GM12878 (cell line): ENCODE data around the gene ARMCX4. TPM values are rescaled to one million over a fixed set of nuclear protein-coding genes. Genes with fewer than 3 reads are reported as not detected.

ENCODE experiments used
- ATAC-seq: fragments of 200-7000 bp; cut with Tn5 transposase; 3 replicates; pipeline ENCODE4 v1.9.1; 2020; ENCODE audit warnings: mild to moderate bottlenecking, moderate library complexity
- BruUV-seq: library from RNA; stranded (reverse); fragments of 400-500 nt; replicated peaks from 2 replicates; lab custom pipeline; 2021; lab: Mats Ljungman, UMichigan
- CTCF ChIA-PET: fragments of 300-600 bp; sonication (Branson Sonifier 250); formaldehyde crosslinking; extraction: SDS; loops from one replicate; lab custom pipeline; 2021; ENCODE audit warnings: inconsistent platforms; lab: Yijun Ruan, JAX
- POLR2A ChIA-PET: fragments of 350-600 bp; formaldehyde crosslinking; extraction: SDS; loops from one replicate; lab custom pipeline; 2021; ENCODE audit warnings: inconsistent platforms; lab: Charles Lee
- RAD21 ChIA-PET: fragments of 300-600 bp; sonication (Branson Sonifier 250); formaldehyde crosslinking; loops from one replicate; lab custom pipeline; 2023; ENCODE audit warnings: antibody characterized with exemption; ENCODE audit not compliant: unreplicated experiment; lab: Charles Lee
- SMC1A ChIA-PET: fragments of 300-600 bp; sonication (Branson Sonifier 250); formaldehyde crosslinking; loops from one replicate; lab custom pipeline; 2023; ENCODE audit not compliant: unreplicated experiment, uncharacterized antibody; lab: Charles Lee
- DNase-seq: peaks from one replicate; pipeline ENCODE4 v3.0.0-alpha.2; 2011; ENCODE audit warnings: low read depth, low spot score
- FAIRE-seq: peaks from 3 replicates; lab custom pipeline; 2011; peaks lifted over from hg19 to GRCh38; lab: Jason Lieb, UNC
- H2AFZ ChIP-seq: 2 replicates; pipeline ENCODE4 v1.6.0; 2011; ENCODE audit warnings: low read depth, low read length, control low read depth; ENCODE audit not compliant: control insufficient read depth
- H3K27ac ChIP-seq: 2 replicates; pipeline ENCODE4 v1.5.1; 2011; ENCODE audit warnings: control low read depth; ENCODE audit not compliant: control insufficient read depth, insufficient read depth
- H3K27me3 ChIP-seq, 2 experiments: replicated peaks in 1 of 2; 2 replicates each; pipeline versions ENCODE4 v1.6.0 to v1.6.1; 2011; ENCODE audit warnings: low read length in 1 of 2; ENCODE audit not compliant: control insufficient read depth in 2 of 2, insufficient read depth in 2 of 2
- H3K36me3 ChIP-seq, 2 experiments: 2 replicates each; pipeline ENCODE4 v1.5.1; 2011; ENCODE audit warnings: low read length in 1 of 2; ENCODE audit not compliant: control insufficient read depth in 2 of 2, insufficient read depth in 2 of 2
- H3K4me1 ChIP-seq: 2 replicates; pipeline ENCODE4 v1.6.1; 2011; ENCODE audit warnings: mild to moderate bottlenecking, low read length, moderate library complexity, mixed read lengths; ENCODE audit not compliant: control insufficient read depth, insufficient read depth
- H3K4me2 ChIP-seq: 2 replicates; pipeline ENCODE4 v1.6.0; 2011; ENCODE audit warnings: control low read depth; ENCODE audit not compliant: control insufficient read depth, insufficient read depth
- H3K4me3 ChIP-seq: fragments of 200-600 bp; sonication (generic); 2 replicates; pipeline ENCODE4 v1.5.1; 2016
- H3K79me2 ChIP-seq: 2 replicates; pipeline ENCODE4 v1.6.0; 2011; ENCODE audit warnings: low read length; ENCODE audit not compliant: control insufficient read depth, insufficient read depth
- H3K9ac ChIP-seq: 2 replicates; pipeline ENCODE4 v1.8.0; 2011; ENCODE audit warnings: low read length, control low read depth, mixed read lengths; ENCODE audit not compliant: control insufficient read depth, insufficient read depth
- H3K9me3 ChIP-seq: replicated peaks from 3 replicates; pipeline ENCODE4 v1.5.1; 2011; ENCODE audit warnings: mild to moderate bottlenecking, low read length; ENCODE audit not compliant: control insufficient read depth, insufficient read depth
- H4K20me1 ChIP-seq: 2 replicates; pipeline ENCODE4 v1.6.0; 2011; ENCODE audit not compliant: control insufficient read depth, insufficient read depth
- ASH2L ChIP-seq: fragments of 300-600, 200-600 bp; sonication (generic); IDR thresholded peaks from 2 replicates; pipeline ENCODE4 v1.6.1; 2017; ENCODE audit warnings: low read depth, mild to moderate bottlenecking, borderline replicate concordance
- ATF7 ChIP-seq: fragments of 450-650 bp; IDR thresholded peaks from 2 replicates; pipeline ENCODE4 v1.6.1; 2016; ENCODE audit warnings: low read depth, mild to moderate bottlenecking
- CBX3 ChIP-seq: fragments of 200-600 bp; sonication (generic); IDR thresholded peaks from 2 replicates; pipeline ENCODE4 v1.6.1; 2016; ENCODE audit warnings: low read depth, borderline replicate concordance
- SMAD5 ChIP-seq: IDR thresholded peaks from 2 replicates; pipeline ENCODE4 v1.6.1; 2016; ENCODE audit warnings: antibody characterized with exemption, low read depth
- SUPT20H ChIP-seq: IDR thresholded peaks from 2 replicates; pipeline ENCODE4 v1.6.1; 2011; ENCODE audit warnings: low read depth, mild to moderate bottlenecking, low read length, moderate library complexity, borderline replicate concordance; ENCODE audit not compliant: control insufficient read depth
- TAF1 ChIP-seq: IDR thresholded peaks from 2 replicates; pipeline ENCODE4 v1.6.1; 2011; ENCODE audit warnings: mild to moderate bottlenecking, low read depth, low read length, borderline replicate concordance
- YY1 ChIP-seq: IDR thresholded peaks from 2 replicates; pipeline ENCODE4 v1.6.1; 2011; ENCODE audit warnings: low read depth, mild to moderate bottlenecking, low read length
- ZBED1 ChIP-seq: IDR thresholded peaks from 2 replicates; pipeline ENCODE4 v1.6.1; 2016; ENCODE audit warnings: borderline replicate concordance
- WGBS: methylation state at CpG from one replicate; pipeline ENCODE4 v1.1.6; 2016; ENCODE audit warnings: low lambda C conversion rate; ENCODE audit not compliant: insufficient replicate concordance, insufficient coverage; ENCODE audit errors: missing lambda C conversion rate; 5-methylcytosine and 5-hydroxymethylcytosine counted together
- in situ Hi-C: fragments of 300-500 bp; cut with MboI; formaldehyde crosslinking; loops from 9 replicates; pipeline ENCODE4 v1.14.3; 2018; ENCODE audit warnings: mixed read lengths
- intact Hi-C: fragments of 100-400 bp; cut with micrococcal nuclease; formaldehyde crosslinking; loops from one replicate; pipeline ENCODE4 v1.14.2; 2022; ENCODE audit not compliant: unreplicated experiment
- polyA plus RNA-seq, 11 experiments: library from polyadenylated mRNA; depleted of rRNA in 4 of 11; unstranded in 6 of 11; stranded (reverse) in 5 of 11; fragments of >200 nt; fragmentation: Nextera tagmentation in 4 of 11; fragmentation: Illumina TruSeq in 1 of 11; extraction: Ambion mirVana in 4 of 11; extraction: Trizol in 1 of 11; gene quantifications; 1 replicate in 1 of 11; 2 replicates in 10 of 11; pipeline versions ENCODE4 v1.2.1 to v1.2.3, GENCODE V29; 2011 to 2016; ENCODE audit warnings: inconsistent platforms in 2 of 11, missing spikeins in 2 of 11, low read depth in 1 of 11
- total RNA-seq, 4 experiments: library from RNA; depleted of rRNA in 3 of 4; stranded (reverse); fragments of >200 nt in 3 of 4; fragmentation: Illumina TruSeq in 1 of 4; extraction: Trizol in 1 of 4; gene quantifications; 2 replicates each; pipeline versions ENCODE4 v1.2.1 to v1.2.3, GENCODE V29; 2013 to 2021
- TF ChIP-seq, protein P1 (sequence below): fragments of 450-650 bp; formaldehyde crosslinking; IDR thresholded peaks from 2 replicates; pipeline ENCODE4 v1.4.0; 2020; ENCODE audit warnings: mild to moderate bottlenecking, moderate library complexity
- TF ChIP-seq, protein P2 (sequence below): fragments of 450-650 bp; IDR thresholded peaks from 2 replicates; pipeline ENCODE4 v1.6.1; 2017; ENCODE audit warnings: mild to moderate bottlenecking, low read depth, inconsistent platforms; ENCODE audit not compliant: poor library complexity, severe bottlenecking
- TF ChIP-seq, protein P3 (sequence below): fragments of 150-350 bp; IDR thresholded peaks from 2 replicates; pipeline ENCODE4 v1.6.1; 2016; ENCODE audit warnings: low read depth, low read length

ARMCX4 gene
- total and polyA plus RNA-seq, 10 of the 15 experiments (the other 5 are each of a cell fraction or from before 2014, with no cell fraction given), result 0.23 to 3.2 (median 0.75) TPM; not detected in 1

DNA sequence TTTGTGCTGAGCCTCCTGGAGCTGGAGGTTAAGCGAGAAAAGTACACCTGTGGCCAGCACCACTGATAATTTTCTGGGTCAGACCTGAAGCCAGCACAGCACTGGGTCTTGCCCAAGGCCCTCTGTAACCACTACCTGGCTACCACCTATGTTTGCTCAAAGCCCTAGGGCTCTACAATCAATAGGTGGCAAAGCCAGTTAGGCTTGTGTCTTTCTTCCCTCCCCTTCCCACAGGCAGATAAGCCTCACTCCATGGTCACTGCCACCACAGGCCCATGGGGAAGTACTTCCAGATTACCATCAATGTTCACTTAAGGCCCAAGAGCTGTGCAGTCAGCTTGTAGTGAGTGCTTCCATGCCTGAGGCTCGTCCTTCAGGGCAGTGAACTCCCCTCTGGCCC lies 35.2 kb upstream of the ARMCX4 start (continued):
- TF ChIP-seq, protein P1, sequence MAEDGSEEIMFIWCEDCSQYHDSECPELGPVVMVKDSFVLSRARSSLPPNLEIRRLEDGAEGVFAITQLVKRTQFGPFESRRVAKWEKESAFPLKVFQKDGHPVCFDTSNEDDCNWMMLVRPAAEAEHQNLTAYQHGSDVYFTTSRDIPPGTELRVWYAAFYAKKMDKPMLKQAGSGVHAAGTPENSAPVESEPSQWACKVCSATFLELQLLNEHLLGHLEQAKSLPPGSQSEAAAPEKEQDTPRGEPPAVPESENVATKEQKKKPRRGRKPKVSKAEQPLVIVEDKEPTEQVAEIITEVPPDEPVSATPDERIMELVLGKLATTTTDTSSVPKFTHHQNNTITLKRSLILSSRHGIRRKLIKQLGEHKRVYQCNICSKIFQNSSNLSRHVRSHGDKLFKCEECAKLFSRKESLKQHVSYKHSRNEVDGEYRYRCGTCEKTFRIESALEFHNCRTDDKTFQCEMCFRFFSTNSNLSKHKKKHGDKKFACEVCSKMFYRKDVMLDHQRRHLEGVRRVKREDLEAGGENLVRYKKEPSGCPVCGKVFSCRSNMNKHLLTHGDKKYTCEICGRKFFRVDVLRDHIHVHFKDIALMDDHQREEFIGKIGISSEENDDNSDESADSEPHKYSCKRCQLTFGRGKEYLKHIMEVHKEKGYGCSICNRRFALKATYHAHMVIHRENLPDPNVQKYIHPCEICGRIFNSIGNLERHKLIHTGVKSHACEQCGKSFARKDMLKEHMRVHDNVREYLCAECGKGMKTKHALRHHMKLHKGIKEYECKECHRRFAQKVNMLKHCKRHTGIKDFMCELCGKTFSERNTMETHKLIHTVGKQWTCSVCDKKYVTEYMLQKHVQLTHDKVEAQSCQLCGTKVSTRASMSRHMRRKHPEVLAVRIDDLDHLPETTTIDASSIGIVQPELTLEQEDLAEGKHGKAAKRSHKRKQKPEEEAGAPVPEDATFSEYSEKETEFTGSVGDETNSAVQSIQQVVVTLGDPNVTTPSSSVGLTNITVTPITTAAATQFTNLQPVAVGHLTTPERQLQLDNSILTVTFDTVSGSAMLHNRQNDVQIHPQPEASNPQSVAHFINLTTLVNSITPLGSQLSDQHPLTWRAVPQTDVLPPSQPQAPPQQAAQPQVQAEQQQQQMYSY (CRISPR knock-in tag), result no peak
- TF ChIP-seq, protein P2, sequence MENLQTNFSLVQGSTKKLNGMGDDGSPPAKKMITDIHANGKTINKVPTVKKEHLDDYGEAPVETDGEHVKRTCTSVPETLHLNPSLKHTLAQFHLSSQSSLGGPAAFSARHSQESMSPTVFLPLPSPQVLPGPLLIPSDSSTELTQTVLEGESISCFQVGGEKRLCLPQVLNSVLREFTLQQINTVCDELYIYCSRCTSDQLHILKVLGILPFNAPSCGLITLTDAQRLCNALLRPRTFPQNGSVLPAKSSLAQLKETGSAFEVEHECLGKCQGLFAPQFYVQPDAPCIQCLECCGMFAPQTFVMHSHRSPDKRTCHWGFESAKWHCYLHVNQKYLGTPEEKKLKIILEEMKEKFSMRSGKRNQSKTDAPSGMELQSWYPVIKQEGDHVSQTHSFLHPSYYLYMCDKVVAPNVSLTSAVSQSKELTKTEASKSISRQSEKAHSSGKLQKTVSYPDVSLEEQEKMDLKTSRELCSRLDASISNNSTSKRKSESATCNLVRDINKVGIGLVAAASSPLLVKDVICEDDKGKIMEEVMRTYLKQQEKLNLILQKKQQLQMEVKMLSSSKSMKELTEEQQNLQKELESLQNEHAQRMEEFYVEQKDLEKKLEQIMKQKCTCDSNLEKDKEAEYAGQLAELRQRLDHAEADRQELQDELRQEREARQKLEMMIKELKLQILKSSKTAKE, result no peak
- TF ChIP-seq, all 136 proteins: peak for 0

DNA sequence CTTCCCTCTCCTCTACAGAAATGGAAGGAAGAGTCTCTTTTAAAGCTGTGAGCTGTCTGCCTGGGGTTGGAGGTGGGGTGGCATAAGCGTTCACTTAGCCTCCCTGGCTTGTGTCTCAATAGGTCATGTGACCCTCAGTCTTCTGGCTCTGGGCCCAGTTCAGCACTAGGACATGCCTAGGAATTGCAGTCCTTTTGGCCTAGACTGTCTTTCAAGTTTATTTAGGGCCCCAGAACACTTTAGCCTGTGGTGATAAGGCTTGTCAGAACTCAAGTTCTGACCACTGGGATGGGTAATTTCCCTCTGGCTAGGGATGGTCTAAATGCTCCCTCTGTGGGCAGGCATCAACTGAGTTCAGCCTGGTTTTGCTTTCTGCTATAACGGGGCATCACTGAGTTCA lies 34.3 kb upstream of the ARMCX4 start:
- Histone ChIP-seq H3K4me3 (no peak overlapping the region), H3K27ac (no peak overlapping the region), H3K27me3 (no peaks in the 10 kb centered on the region), H3K79me2 (no peaks in the 10 kb centered on the region), H3K9me3 (no peaks in the 10 kb centered on the region), H2AFZ (no peak overlapping the region), H3K4me2 (no peak overlapping the region), H4K20me1 (no peaks in the 10 kb centered on the region), H3K4me1 (no peaks in the 10 kb centered on the region), H3K9ac (no peak overlapping the region), H3K36me3 (no peaks in the 10 kb centered on the region)
- no peak for DNase-seq
- no peak for ATAC-seq
- ChIA-PET RAD21 (no interaction called here), POLR2A (no interaction called here), CTCF (no interaction called here), SMC1A (no interaction called here)
- no peak for FAIRE-seq
- in situ Hi-C loops (no loop called here), intact Hi-C loops (no loop called here)
- 65% methylated on average over 2 of the region's 2 CpGs for WGBS
- no TSS peak for BruUV-seq
- no peak for TF ChIP-seq ATF7
- TF ChIP-seq, protein P3, sequence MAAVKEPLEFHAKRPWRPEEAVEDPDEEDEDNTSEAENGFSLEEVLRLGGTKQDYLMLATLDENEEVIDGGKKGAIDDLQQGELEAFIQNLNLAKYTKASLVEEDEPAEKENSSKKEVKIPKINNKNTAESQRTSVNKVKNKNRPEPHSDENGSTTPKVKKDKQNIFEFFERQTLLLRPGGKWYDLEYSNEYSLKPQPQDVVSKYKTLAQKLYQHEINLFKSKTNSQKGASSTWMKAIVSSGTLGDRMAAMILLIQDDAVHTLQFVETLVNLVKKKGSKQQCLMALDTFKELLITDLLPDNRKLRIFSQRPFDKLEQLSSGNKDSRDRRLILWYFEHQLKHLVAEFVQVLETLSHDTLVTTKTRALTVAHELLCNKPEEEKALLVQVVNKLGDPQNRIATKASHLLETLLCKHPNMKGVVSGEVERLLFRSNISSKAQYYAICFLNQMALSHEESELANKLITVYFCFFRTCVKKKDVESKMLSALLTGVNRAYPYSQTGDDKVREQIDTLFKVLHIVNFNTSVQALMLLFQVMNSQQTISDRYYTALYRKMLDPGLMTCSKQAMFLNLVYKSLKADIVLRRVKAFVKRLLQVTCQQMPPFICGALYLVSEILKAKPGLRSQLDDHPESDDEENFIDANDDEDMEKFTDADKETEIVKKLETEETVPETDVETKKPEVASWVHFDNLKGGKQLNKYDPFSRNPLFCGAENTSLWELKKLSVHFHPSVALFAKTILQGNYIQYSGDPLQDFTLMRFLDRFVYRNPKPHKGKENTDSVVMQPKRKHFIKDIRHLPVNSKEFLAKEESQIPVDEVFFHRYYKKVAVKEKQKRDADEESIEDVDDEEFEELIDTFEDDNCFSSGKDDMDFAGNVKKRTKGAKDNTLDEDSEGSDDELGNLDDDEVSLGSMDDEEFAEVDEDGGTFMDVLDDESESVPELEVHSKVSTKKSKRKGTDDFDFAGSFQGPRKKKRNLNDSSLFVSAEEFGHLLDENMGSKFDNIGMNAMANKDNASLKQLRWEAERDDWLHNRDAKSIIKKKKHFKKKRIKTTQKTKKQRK, result no peak
- TF ChIP-seq YY1, result no peak
- no peak for TF ChIP-seq CBX3
- TF ChIP-seq, protein P2, result no peak
- no peak for TF ChIP-seq ZBED1
- TF ChIP-seq TAF1, result no peak
- no peak for TF ChIP-seq ASH2L
- no peak for TF ChIP-seq SUPT20H
- no peak for TF ChIP-seq SMAD5
